DOHH2 (cell line): ENCODE measurements around the gene UBE2E1.

Experiments
- EZH2phosphoT487 ChIP-seq: fragments of 200-600 bp; sonication (generic); IDR thresholded peaks from 2 replicates; pipeline ENCODE4 v1.6.1; 2017; ENCODE audit warnings: borderline replicate concordance, mild to moderate bottlenecking, antibody characterized with exemption, low read length, moderate library complexity, mixed read lengths
- TF ChIP-seq, protein P1 (sequence below): fragments of 200-600 bp; sonication (generic); IDR thresholded peaks from one replicate; pipeline ENCODE4 v1.5.1; 2014; ENCODE audit warnings: antibody characterized with exemption, mild to moderate bottlenecking, low read depth, low read length; ENCODE audit not compliant: poor library complexity, severe bottlenecking

DNA sequence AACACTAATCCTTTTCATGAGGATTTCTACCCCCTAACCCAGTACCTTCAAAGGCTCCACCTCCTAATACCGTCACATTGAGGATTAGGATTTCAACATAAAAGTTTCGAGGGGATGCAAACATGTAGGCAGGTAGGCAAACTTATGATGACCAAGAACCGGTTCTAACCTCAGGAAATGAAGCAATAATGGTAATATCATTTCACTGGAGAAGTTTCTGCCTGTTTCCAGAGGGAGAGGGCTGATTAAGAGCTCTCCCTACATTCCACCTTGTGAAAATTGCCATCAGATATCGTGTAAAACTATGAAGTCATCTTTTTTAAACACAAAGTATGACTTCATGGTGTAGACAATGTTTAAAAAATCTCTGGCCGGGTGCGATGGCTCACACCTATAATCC, 79.5 kb downstream of the UBE2E1 start:
- TF ChIP-seq, protein P1, sequence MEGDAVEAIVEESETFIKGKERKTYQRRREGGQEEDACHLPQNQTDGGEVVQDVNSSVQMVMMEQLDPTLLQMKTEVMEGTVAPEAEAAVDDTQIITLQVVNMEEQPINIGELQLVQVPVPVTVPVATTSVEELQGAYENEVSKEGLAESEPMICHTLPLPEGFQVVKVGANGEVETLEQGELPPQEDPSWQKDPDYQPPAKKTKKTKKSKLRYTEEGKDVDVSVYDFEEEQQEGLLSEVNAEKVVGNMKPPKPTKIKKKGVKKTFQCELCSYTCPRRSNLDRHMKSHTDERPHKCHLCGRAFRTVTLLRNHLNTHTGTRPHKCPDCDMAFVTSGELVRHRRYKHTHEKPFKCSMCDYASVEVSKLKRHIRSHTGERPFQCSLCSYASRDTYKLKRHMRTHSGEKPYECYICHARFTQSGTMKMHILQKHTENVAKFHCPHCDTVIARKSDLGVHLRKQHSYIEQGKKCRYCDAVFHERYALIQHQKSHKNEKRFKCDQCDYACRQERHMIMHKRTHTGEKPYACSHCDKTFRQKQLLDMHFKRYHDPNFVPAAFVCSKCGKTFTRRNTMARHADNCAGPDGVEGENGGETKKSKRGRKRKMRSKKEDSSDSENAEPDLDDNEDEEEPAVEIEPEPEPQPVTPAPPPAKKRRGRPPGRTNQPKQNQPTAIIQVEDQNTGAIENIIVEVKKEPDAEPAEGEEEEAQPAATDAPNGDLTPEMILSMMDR = no peak
- no peak for TF ChIP-seq EZH2phosphoT487
